SKM-1 (cell line): ENCODE measurements around the gene KYNU.
"Not testable (repeated sequence)": the region's sequence is repeated elsewhere in the genome, so short reads cannot be mapped to it uniquely, and the experiment has no call there.

Experiments used
- DNase-seq: peaks from one replicate; lab custom pipeline; 2025; ENCODE audit not compliant: unreplicated experiment; lab: John Stamatoyannopoulos, UW

Gene KYNU

GRCh38 chr2:142993771-142994170 is 116.3 kb downstream of the KYNU start:
- no peak for DNase-seq

GRCh38 chr2:142994665-142995064 is 117.2 kb downstream of the KYNU start:
- DNase-seq = no peak

DNA sequence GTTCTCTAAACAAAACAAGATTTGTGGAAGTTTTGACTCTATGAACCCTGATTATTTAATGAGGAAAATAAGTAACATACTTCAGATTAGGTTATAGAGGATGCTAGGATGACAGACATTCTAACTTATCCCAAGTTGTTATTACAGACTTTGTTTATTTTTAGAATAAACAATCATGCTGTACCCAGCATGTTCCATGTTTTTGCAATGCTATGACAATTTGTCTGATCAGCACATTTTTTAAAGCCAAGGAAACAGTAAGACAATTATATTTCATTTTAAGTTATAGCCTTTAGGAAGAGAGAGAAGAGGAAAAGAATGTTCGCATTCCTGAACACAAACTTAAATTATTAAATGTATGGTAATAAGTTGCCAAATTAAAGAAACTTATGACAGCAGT is 119.8 kb downstream of the KYNU start:
- no peak for DNase-seq

DNA sequence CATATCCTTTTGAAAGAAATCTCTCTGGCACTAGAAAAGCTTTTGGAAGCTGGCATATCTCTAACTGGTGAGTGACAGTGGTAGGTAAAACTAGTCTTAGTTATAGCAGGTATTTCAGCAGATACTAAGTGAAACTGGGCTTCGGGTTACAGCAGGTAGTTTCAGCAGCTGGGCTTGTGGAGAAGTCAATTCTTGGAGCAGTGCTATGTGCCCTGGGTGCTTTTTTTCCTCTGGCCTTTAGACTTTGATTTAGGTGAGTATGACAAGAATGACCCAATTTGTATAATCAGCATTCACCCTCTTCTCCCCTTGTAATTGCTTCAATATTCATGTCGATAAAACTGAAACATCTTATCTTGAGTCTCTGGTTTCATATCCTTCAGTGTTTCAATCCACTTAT is 123.1 kb downstream of the KYNU start:
- DNase-seq = no peak

DNA sequence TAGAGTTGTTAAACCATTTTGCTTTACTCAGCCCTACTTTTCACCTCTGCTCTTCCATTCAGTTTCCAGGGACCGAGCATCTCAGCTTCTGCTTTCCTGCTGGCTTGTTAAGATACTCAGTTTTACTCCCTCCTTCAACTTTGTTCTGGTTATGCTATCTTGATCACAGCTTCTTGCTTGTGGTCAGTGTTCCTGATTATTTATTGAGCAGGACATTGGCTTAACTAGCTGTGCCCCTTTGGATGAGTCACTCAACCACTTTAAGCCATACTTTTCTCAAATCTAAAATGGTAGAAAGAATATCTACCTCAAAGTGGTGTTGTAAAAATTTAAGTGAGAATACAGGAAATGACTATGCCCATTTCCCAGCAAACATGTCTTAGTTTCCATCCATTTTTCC is 124.0 kb downstream of the KYNU start:
- no peak for DNase-seq

DNA sequence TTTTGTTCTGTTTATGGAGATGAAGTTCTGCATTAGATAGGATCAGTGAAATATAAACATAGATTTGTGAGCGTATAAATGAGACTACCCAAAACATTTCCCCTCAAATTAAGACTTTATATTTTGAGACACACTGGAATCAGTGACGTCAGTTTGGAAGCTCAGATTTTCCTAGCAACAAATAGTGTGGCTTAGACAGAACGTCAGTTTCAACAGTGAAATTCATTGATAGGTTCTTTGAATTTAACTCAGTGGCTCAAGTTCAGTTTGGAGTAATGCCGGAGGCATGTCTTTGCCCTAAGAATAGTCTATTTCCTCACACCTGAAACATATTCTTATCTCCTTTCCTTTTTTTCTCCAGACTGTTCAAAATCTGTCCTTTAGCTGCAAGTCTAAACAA is 138.2 kb downstream of the KYNU start:
- DNase-seq = no peak

DNA sequence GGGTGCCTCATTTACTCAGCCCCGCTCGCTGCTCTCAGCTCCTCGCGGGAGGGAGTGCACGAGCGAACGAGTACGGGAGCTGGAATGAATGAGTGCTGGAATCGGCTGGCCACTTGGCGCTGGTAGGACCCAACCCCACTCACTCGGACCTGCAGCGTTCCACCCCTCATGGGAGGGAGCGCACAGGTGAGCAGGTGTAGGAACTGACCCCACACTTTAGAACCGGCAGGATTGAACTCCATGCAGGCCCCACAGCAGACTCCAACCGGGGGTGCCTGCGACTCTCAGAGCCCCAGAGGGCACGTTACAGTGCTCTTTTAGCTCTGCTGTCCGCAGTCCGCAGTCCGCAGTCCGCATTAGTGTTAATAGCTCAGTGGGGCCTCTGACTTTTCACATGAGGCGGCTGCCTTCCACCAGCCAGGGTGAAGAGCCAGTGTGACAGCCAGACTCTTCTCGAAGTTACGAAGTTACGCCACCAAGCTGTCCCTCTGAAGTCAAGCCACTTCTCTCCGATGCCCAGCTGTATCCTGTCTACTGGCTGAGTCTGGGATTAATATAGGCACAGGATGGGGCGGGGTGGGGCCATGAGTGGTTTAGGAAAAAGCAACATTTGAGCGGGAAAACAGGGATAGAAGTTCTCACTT is 149.1 kb downstream of the KYNU start:
- DNase-seq = no peak

DNA sequence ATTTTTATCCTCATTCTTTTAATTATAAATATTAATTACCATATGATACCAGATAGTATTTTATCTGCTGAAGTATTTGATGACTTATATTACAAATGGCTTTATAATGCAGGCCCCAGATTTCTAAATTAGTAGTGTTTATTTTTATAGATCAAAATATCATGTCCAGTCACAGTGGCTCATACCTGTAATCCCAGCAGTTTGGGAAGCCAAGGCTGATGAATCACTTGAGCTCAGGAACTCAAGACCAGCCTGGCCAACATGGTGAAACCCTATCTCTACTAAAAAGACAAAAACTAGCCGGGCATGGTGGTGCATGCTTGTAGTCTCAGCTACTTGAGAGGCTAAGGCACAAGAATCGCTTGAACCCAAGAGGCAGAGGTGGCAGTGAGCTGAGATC is 151.7 kb downstream of the KYNU start:
- DNase-seq = no peak

DNA sequence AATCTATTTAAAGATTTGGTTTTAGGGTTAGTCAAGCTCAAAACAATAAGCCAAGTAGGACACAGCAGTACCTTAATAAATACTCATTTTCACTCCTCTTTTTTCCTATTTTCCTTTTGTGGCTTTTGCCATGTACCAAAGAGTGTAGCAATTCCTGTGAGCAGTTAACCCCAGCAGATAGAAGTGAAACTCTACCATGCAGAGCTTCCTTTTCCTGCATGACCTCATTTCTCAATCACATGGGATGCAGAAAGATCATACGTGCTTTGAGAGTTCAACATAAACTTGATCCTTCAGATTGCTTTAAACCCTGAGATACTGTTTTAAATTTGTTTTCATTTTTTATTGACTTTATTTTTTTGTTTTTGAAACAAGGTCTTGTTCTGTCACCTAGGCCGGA is 152.7 kb downstream of the KYNU start:
- peak; percentile 49 for DNase-seq

- peak; percentile 94 for DNase-seq
Measured at GRCh38 chr2:143034292-143035074, 157.0 kb downstream of the KYNU start.

DNA sequence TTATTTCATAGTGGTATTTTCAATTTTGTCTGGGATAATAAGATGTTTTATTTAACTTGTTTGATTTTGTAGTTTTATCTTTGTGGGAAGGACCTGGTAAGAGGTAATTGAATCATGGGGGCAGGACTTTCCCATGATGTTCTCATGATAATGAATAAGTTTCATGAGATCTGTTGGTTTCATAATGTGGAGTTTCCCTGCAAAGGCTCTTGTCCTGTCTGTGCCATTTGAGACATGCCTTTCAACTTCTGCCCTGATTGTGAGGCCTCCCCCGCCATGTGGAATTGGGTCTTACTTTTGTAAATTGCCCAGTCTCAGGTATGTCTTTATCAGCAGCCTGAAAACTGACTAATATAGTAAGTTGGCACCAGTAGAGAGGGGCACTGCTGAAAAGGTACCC is 174.0 kb downstream of the KYNU start:
- no peak for DNase-seq

- DNase-seq = not testable (repeated sequence)
Measured at GRCh38 chr2:143053437-143053836, 176.0 kb downstream of the KYNU start.

GRCh38 chr2:143056550-143056949 is 179.1 kb downstream of the KYNU start:
- DNase-seq = no peak

GRCh38 chr2:143058851-143059250 is 181.4 kb downstream of the KYNU start:
- no peak for DNase-seq

DNA sequence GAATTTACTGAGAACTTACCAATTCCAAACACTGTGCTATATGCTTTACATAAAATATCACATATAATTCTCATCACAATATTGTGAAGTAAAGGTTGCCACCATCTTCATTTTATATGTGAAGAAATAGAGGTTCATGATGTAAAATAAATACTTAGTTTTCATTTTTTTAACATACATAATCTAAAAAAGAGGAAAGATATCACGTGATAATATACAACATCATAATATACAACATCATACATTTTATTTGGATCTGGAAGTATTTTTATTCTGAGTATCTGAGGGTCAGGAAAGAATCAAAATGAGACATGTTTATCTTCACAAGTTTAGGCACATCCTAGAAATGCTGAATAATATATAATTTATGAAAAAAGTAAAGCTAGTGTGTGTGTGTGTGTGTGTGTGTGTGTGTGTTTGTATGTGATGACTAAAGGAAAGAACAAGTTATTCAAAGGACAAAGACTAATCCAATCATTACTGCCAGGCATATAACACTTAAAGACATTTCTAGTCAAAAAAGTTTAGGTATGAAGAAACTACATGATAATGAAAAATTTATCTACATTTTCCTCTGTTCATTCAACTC is 186.2 kb downstream of the KYNU start:
- DNase-seq = no peak

DNA sequence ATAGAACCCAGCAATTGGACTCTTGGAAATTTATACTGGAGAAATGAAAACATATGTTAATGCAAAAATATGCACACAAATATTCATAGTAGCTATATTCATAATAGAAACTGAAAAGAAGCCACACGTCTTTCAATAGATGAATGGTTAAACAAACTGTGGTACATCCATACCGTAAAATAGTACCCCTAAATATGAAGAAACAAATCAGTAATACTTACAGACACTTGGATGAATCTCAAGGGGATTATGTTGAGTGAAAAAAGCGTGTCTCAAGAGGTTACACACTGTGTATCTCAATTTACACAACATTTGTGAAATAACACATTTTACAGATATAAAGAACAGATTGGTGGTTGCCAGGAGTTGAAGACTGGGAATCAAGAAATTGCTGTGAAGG is 190.6 kb downstream of the KYNU start:
- no peak for DNase-seq

- peak; percentile 3 for DNase-seq
Measured at GRCh38 chr2:143068509-143068908, 191.0 kb downstream of the KYNU start.

DNA sequence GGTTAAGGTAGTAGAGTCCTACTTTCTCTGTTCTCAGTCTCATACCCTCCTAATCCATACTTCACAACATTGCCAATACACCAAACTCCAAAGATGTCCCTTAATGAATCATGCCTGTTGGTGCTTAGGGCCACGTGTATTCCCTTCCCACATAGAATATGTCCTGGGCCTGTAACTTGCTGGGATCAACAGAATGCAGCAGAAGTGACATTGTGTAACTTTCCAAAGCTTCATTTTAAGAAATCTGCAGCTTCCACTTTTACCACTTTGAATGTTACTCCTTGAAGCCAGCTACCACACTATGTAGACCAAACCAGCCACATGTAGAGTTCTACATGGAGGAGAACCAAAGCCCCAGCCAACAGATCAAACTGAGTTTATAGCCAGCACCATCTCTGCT is 193.2 kb downstream of the KYNU start:
- DNase-seq = no peak

- DNase-seq = no peak
Measured at GRCh38 chr2:143071185-143071876, 193.9 kb downstream of the KYNU start.

GRCh38 chr2:143074913-143075312 is 197.4 kb downstream of the KYNU start:
- not testable (repeated sequence) for DNase-seq

DNA sequence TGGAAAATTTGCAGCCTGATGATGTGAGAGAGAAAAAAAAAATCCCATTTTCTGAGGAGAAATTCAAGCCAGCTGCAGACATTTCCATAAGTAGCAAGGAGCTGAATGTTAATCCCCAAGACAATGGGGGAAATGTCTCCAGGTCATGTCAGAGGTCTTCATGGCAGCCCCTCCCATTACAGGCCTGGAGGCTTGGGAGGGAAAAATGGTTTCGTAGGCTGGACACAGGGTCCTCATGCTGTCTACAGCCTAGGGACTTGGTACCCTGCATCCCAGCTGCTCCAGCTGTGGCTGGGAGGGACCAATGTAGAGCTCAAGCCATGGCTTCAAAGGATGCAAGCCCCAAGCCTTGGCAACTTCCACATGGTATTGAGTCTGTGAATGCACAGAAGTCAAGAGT is 198.2 kb downstream of the KYNU start:
- no peak for DNase-seq

DNA sequence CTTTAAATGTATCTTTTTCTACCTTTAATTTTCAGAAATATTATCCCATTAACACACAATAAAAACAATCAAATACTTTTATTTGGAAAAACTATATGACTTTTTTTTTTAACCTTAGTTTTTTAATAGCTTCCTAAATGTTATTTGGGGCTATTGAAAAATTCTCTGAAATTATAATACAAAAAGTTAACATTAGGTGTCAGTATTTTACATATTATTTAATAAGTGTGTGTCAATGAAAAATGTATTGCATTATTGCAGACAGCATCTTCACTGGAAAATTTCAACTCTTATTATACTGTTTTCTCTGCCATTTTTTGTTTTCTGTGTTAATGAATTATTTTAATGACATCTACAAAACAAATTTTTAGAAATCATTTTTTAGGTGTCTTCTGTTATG is 200.6 kb downstream of the KYNU start:
- DNase-seq = no peak
